ENCODE data around the gene RHNO1.
"Not testable (repeated sequence)": the region's sequence is repeated elsewhere in the genome, so short reads cannot be mapped to it uniquely, and the experiment has no call there.

Gene RHNO1

GRCh38 chr12:2858334-2858733 lies 18.7 kb upstream of the RHNO1 start:
- DNase-seq (ENCODE audit: low read depth, low spot score) = no peak

- DNase-seq (ENCODE audit: low read depth, low spot score) = no peak
Observed at GRCh38 chr12:2858944-2859421, 18.0 kb upstream of the RHNO1 start.

- no peak for DNase-seq (ENCODE audit: low read depth, low spot score)
Observed at GRCh38 chr12:2860170-2860569, 16.9 kb upstream of the RHNO1 start.

DNA sequence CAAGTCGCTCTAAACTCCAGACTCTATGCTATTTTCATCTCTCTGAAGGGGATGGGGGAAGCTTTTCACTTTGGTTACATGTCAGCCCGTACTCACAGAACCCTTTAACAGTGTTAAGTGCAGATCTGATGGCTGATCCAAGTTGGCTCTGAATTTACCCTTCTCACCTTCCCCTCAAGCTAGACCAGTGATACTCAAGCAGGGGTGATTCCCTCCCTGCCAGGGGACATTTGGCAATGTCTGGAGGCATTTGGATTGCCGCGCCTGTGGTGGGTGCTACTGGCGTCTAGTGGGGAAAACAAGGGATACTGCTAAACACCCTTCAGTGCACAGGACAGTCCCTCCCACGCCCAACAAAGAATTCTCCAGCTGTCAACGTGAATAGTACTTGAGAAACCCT lies 14.1 kb upstream of the RHNO1 start:
- DNase-seq (ENCODE audit: low read depth, low spot score) = no peak

- not testable (repeated sequence) for DNase-seq (ENCODE audit: low read depth, low spot score)
Observed at GRCh38 chr12:2863402-2863801, 13.6 kb upstream of the RHNO1 start.

GRCh38 chr12:2864198-2864597 lies 12.8 kb upstream of the RHNO1 start:
- no peak for DNase-seq (ENCODE audit: low read depth, low spot score)

GRCh38 chr12:2868986-2869632 lies 7.9 kb upstream of the RHNO1 start:
- DNase-seq (ENCODE audit: low read depth, low spot score) = peak; percentile 60

DNA sequence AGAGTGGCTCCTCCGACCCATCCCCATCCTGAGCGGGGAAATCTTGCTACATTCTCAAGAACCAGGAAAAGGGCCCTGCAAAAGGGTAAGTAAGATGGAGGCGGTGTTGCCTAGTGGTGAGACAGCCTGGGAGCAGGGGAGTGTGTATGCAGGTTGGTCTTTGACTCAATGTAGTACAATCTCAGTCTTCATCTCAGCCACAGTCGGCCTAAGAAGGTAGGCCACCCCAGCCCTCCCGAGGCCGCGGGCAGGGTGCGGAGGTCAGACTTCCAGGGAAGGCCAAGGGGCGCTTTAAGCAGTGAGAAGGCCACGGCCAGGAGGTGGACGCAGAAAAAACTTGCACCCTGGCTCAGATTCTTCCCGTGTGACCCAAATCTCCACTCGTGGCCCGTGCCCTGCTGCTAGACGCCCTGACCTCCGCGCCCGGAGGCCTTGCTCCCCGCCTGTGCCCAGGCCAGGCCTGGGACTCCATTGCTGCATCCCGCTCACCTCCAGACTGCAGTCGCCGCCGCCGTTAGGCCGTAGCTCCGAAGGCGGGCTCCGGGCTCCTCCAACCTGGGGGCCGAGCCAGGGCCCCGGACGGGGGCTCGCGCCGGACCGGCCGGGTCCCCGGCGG lies 484 bp upstream of the RHNO1 start:
- DNase-seq (ENCODE audit: low read depth, low spot score) = peak; percentile 41

DNA sequence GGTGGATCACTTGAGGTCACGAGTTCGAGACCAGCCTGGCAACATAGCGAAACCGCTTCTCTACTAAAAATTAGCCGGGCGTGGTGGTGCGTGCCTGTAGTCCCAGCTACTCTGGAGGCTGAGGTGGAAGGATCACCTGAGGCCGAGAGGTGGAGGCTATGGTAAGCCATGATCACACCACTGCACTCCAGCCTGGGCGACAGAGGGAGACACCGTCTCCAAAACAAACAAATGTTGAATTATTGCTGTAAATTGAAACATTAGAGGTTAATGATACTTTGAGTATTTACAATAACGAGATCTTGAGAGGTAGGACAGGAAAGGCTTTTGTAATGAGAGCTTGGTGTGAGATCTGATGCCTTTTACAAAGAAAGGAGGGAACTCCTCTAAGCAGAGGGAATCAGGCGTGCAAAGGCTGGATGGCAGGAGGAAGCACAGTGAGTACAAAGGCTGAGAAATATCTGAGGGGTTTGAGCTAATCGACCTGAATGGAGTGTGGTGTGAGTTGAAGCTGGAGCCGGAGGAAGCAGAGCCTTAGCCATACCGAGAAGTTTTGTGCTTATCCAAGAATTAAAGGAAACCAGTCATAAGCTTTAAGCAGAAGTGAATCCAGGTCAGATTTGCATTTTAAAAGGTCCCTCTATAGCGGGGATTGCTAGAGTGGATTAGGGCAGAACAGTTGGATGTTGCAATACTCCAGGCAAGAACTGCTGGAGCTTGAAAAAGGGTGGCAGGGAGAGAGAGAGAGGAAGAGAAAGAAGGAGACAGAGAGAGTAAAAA lies 1.1 kb downstream of the RHNO1 start:
- DNase-seq (ENCODE audit: low read depth, low spot score) = peak; percentile 51

DNA sequence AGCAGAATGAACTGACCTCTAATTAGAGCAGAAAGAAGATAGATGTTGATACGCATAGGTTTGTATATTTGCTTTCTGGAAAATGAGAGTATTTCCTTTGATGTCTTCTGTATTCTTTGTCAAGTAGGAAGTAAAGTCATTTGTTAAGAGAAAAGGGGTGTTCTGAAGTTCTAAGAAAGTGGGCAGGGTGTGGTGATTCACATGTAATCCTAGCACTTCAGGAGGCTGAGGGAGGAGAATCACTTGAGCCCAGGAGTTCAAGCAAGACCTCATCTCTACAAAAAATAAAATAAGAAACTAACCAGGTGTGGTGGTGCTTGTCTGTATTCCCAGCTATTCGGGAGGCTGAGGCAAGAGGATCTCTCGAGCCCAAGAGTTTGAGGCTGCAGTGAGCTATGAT lies 2.8 kb downstream of the RHNO1 start:
- DNase-seq (ENCODE audit: low read depth, low spot score) = no peak

DNA sequence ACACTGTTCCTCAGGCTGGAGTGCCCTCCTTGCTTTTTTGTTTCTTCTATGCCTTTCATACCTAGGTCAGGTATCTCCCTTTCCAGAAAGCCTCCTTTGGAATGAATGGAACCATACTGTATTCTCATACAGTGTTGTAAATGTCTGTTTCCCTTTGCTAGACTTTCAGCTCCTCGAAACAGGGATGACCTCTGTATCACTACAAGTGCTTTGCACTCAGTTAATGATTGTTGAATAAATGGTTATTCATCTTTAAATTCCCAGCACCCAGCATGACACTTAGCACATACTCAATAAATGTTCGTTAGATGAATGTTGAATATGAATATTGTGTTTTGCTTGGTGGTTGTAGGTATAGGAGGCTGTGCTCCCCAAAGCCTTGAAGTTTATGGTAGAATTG lies 7.8 kb downstream of the RHNO1 start:
- DNase-seq (ENCODE audit: low read depth, low spot score) = no peak

DNA sequence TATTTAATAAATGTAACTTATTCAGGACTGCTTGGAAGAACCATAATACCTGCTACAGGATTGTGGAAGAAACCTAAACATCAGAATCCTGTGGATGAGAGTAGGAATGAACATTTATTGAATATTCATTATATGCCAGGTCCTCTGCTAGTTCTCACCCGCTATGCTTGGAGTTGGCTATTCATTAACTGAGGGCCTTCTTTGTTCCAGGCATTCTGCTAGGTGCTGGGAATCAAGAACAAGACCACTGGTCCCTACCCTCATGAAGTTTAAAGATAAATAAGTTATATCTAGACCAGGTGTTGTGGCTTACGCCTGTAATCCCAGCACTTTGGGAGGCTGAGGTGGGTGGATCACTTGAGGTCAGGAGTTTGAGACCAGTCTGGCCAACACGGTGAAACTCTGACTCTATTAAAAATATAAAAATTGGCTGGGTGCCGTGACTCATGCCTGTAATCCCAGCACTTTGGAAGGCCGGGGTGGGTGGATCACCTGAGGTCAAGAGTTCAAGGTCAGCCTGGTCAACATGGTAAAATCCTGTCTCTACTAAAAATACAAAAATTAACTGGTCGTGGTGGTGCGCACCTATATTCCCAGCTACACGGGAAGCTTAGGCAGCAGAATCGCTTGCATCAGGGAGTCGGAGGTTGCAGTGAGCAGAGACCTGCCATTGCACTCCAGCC lies 9.9 kb downstream of the RHNO1 start:
- DNase-seq (ENCODE audit: low read depth, low spot score) = no peak

DNA sequence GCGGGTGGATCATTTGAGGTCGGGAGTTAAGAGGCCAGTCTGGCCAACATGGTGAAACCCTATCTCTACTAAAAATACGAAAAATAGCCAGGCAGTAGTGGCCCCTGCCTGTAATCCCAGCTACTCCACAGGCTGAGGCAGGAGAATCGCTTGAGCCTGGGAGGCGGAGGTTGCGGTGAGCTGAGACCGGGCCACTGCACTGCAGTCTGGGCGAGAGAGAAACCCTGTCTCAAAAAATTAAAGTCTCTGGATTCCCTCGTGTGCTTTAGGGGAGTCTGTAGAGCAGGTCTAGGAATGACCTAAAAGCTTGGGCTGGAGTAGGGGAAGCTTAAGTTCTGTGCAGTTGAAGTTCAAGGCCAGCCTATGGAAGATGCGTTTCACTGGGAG lies 13.0 kb downstream of the RHNO1 start:
- no peak for DNase-seq (ENCODE audit: low read depth, low spot score)

- DNase-seq (ENCODE audit: low read depth, low spot score) = peak; percentile 99
Observed at GRCh38 chr12:2890388-2891239, 13.6 kb downstream of the RHNO1 start, which contains the start of gene TULP3. TSS of gene TULP3 (plus strand) at chr12:2890891. CDS start at chr12:2890948, 57 bp downstream.

GRCh38 chr12:2891240-2892053 lies 14.4 kb downstream of the RHNO1 start:
- DNase-seq (ENCODE audit: low read depth, low spot score) = peak; percentile 82

DNA sequence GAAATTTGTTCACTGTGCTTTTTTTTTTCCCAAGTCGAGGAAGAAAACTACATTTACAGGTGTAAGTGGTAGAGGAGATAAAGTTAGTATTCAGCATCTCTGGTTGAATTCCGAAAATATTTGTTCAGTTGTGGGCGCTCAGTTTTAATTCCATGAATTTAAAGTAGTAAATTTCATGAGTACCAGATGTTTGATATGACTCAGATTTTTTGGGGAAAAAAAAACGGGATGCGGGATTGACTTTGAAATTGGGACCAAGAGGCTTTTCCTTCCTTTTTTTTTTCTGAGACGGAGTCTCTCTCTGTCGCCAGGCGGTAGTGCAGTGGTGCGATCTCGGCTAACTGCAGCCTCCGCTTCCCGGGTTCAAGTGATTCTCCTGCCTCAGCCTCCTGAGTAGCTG lies 15.2 kb downstream of the RHNO1 start:
- no peak for DNase-seq (ENCODE audit: low read depth, low spot score)

- peak; percentile 79 for DNase-seq (ENCODE audit: low read depth, low spot score)
Observed at GRCh38 chr12:2893007-2893406, 16.0 kb downstream of the RHNO1 start.

DNA sequence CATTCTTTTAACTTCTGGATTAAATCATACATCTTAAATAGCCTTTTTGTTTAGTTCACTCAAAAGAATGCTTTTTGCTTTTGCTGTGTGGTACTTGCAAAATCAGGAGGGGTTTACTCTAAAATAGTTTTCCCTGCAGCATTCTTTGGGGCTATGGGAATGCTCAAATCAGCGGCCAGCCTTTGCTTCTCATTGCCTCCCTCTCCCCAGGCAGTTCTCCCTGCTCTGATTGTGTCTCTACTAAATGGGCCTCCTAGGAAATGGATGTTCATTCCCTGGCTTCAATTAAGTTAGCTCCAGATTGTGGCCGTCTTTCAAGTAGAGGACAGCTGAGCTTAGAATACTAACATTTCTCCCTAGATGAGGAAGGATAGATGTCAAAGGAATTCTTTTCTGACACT lies 18.0 kb downstream of the RHNO1 start:
- DNase-seq (ENCODE audit: low read depth, low spot score) = peak; percentile 22

GRCh38 chr12:2895511-2895910 lies 18.5 kb downstream of the RHNO1 start:
- no peak for DNase-seq (ENCODE audit: low read depth, low spot score)

DNA sequence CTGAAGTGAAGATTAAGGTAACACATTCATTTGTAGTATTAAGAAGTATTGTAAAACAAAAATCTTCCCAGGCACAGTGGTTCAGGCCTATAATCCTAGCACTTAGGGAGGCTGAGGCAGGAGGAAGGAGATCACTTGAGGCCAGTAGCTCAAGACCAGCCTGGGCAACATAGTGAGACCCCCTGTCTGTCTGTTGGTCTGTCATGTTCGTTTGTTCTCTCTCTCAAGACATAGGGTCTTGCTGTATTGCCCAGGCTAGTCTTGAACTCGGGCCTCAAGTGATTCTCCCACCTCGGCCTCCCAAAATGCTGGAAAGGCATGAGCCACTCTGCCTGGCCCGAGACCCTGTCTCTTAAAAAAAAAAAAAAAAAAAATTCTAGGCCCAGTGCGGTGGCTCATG lies 20.4 kb downstream of the RHNO1 start:
- no peak for DNase-seq (ENCODE audit: low read depth, low spot score)
